HG03103 (cell line): Measurements from ENCODE around the gene MAEA.
A peak's percentile ranks its signal among the peaks of the same experiment; 100 is the strongest.

Experiments
- ATAC-seq: cut with Tn5 transposase; IDR thresholded peaks from one replicate; pipeline ENCODE4 v1.9.1; 2021; ENCODE audit warnings: low read depth; ENCODE audit not compliant: unreplicated experiment

Gene MAEA

GRCh38 chr4:1289207-1290164 is at the start of gene MAEA:
MAEA (plus strand) TSS chr4:1289891; CDS start chr4:1289914, 23 bp downstream.
- peak; percentile 93 for ATAC-seq

GRCh38 chr4:1239950-1240307 is 49.8 kb upstream of the MAEA start:
- ATAC-seq: no peak

GRCh38 chr4:1240721-1241465 is 48.8 kb upstream of the MAEA start:
- no peak for ATAC-seq

- no peak for ATAC-seq
Observed at GRCh38 chr4:1241466-1241935, 48.2 kb upstream of the MAEA start.

- no peak for ATAC-seq
Observed at GRCh38 chr4:1241936-1242505, 47.7 kb upstream of the MAEA start.

- no peak for ATAC-seq
Observed at GRCh38 chr4:1242506-1243450, 46.9 kb upstream of the MAEA start.

- no peak for ATAC-seq
Observed at GRCh38 chr4:1243451-1244080, 46.1 kb upstream of the MAEA start.

- ATAC-seq: no peak
Observed at GRCh38 chr4:1244081-1244977, 45.4 kb upstream of the MAEA start.

- no peak for ATAC-seq
Observed at GRCh38 chr4:1244978-1245471, 44.7 kb upstream of the MAEA start.

- ATAC-seq: no peak
Observed at GRCh38 chr4:1245481-1246051, 44.1 kb upstream of the MAEA start.

GRCh38 chr4:1246111-1246881 is 43.4 kb upstream of the MAEA start:
- ATAC-seq: no peak

- no peak for ATAC-seq
Observed at GRCh38 chr4:1246901-1247863, 42.5 kb upstream of the MAEA start.

GRCh38 chr4:1247864-1248244 is 41.8 kb upstream of the MAEA start:
- no peak for ATAC-seq

GRCh38 chr4:1248245-1249147 is 41.2 kb upstream of the MAEA start, which contains the start of gene CTBP1:
CTBP1 (minus strand) TSS chr4:1249130; CDS start chr4:1241331, 7,799 bp downstream.
- peak; percentile 28 for ATAC-seq

- ATAC-seq: peak; percentile 44
Observed at GRCh38 chr4:1249148-1249730, 40.5 kb upstream of the MAEA start.
